ENCODE measurements around the gene CLBA1.

The CLBA1 gene

DNA sequence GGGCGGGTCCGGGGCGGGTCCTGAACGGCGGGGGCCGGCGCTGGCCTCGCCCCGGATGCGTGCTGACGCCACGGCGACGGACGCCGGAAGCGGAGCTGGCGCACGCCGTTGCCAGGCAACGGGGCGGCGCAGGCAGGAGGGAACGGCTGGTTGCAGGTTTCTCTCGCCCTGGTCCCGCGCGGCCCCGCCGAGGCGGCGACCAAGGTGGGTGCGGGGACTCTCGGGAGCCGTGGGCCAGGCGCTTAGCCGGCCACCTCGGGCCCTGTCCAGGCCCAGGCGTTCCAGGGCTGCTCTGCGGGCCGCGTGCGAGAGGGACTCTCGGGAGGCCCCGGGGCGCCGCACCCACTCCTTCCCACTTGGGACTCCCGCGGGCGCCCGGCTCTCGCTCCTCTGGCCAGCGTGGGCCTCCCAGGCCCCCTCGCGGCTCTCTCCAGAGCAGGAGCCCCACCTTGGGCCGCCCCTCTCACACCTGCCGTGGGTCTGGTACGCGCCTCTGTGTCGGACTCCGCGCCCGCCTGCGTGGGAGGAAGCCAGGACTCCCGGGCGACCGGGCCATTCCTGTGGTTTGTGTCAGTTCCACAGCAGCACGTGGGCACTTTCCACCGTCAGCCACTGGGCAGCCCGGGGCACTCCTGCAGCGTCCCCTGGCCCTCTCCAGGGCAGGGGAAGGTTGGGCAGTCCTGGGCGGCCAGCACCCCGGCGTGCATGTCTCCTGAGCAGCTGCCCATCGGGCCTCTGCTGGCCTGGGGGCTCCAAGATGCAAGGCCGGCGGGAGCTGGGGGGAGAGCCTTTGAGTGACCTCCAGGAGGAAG lies at the start of gene CLBA1:
Gene CLBA1 (plus strand): TSS at position 114 of the 812 bp plus-strand sequence. CDS start 644 bp downstream, at position 758.
- Histone ChIP-seq H3K4me3 (ENCODE audit: low read depth in 1 of 2, low read length in 2 of 2) (peak within 1 kb of the TSS; percentile 66 to 74), H3K36me3 (ENCODE audit: control insufficient read depth in 1 of 2, insufficient read depth in 2 of 2, low read length in 2 of 2) (no peaks in the 10 kb centered on the region), H3K9ac (ENCODE audit: low read depth in 1 of 2, low read length in 2 of 2) (peak within 1 kb of the TSS; percentile 52 to 66), H3K27me3 (ENCODE audit: control insufficient read depth in 1 of 2, insufficient read depth in 2 of 2, low read length in 2 of 2) (no peaks in the 10 kb centered on the region), H3K4me1 (ENCODE audit: control insufficient read depth in 1 of 2, insufficient read depth in 2 of 2, low read length in 2 of 2) (peaks cover 7 to 10% of the 10 kb centered on the region in 2 donors), H3K9me3 (ENCODE audit: control insufficient read depth in 1 of 2, low read length in 2 of 2) (no peaks in the 10 kb centered on the region), H3K27ac (ENCODE audit: low read depth, low read length) (no peak within 1 kb of the TSS)

DNA sequence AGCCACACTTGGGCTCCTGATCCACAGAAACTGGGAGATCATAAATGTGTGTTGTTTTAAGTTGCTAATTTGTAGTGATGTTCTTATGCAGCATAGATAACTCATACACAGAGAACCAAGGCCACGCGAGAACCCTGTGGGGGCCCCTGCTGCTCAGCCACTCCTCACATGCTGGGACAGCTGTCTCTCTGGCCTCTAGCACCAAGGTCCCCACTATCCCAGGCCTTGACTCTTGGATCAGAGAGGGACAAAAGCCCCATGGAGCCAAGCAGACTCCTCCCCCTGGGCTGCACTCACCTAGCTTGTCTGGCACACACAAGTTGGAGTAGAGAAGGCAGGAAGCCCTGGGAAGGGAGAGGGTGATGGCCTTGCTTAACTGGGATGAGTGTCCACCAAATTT lies 49.6 kb upstream of the CLBA1 start:
- no peaks in the 10 kb centered on the region for H3K4me1 ChIP-seq (ENCODE audit: control insufficient read depth in 1 of 2, insufficient read depth in 2 of 2, low read length in 2 of 2)
- H3K27me3 ChIP-seq (ENCODE audit: control insufficient read depth in 1 of 2, insufficient read depth in 2 of 2, low read length in 2 of 2) = peaks cover 59 to 63% of the 10 kb centered on the region in 2 donors
- H3K9me3 ChIP-seq (ENCODE audit: control insufficient read depth in 1 of 2, low read length in 2 of 2) = no peaks in the 10 kb centered on the region
- H3K36me3 ChIP-seq (ENCODE audit: control insufficient read depth in 1 of 2, insufficient read depth in 2 of 2, low read length in 2 of 2) = no peaks in the 10 kb centered on the region
- H3K4me3 ChIP-seq (ENCODE audit: low read depth in 1 of 2, low read length in 2 of 2) = no peak overlapping the region
- no peak overlapping the region for H3K27ac ChIP-seq (ENCODE audit: low read depth, low read length)
- no peak overlapping the region for H3K9ac ChIP-seq (ENCODE audit: low read depth in 1 of 2, low read length in 2 of 2)

DNA sequence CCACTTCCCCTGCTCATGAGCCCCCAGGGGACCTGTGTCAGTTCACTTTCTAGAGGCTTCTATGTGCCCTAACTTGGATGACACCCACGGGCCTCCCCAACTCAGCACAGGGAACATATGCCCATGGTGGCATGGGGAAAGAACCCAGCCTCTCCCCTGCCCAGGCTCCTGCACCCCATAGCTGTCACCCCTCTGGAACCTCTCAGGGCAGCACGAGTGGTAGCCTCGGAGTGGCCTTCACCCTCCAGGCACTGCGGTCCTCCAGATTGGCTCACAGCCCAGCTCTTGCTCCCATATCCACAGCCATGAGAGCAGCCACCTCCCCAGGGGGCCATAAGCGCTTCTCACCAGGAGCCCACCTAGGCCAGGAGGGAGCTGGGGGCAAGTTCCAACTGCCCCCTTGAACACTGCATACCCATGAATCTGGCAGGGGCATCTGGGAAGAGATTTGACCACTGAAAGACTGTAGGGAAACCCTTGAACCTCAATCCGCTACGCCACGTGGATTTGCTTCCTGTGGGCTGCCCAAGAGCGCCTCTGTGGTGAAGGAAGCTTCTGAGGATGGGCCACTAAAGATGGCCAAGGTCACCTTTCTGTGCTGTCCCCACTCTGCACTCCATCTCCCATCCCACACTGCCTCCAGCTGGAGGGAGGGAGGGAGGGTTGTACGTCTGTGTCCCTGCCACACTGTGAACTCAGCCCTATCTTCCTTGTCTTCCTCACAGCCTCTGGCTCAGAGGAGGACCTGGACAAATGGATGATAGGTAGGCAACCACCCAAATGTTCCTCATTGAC lies 49.0 kb upstream of the CLBA1 start:
- Histone ChIP-seq H3K27ac (ENCODE audit: low read depth, low read length) (no peak overlapping the region), H3K27me3 (ENCODE audit: control insufficient read depth in 1 of 2, insufficient read depth in 2 of 2, low read length in 2 of 2) (peaks cover 59 to 63% of the 10 kb centered on the region in 2 donors), H3K9ac (ENCODE audit: low read depth in 1 of 2, low read length in 2 of 2) (no peak overlapping the region), H3K4me3 (ENCODE audit: low read depth in 1 of 2, low read length in 2 of 2) (no peak overlapping the region), H3K36me3 (ENCODE audit: control insufficient read depth in 1 of 2, insufficient read depth in 2 of 2, low read length in 2 of 2) (no peaks in the 10 kb centered on the region), H3K4me1 (ENCODE audit: control insufficient read depth in 1 of 2, insufficient read depth in 2 of 2, low read length in 2 of 2) (no peaks in the 10 kb centered on the region), H3K9me3 (ENCODE audit: control insufficient read depth in 1 of 2, low read length in 2 of 2) (no peaks in the 10 kb centered on the region)

DNA sequence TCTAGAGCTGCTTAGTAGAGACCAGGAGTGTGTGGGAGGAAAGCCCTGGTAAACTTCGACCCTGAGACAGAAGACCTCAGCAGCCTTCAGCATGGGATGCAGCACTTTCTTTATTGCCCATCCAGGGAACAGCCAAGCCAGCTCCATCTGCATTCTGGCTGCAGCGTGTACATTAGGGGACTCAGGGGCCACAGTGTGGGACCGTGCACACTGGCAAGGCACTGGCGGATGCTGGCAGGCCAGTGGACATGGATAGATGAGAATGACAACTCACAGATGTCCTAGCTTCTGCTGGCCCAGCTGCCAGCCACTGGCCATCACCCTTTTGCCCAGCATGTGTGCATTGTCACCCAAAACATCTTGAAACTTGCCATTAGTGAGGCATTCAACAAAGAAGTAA lies 48.4 kb upstream of the CLBA1 start:
- H3K4me1 ChIP-seq (ENCODE audit: control insufficient read depth in 1 of 2, insufficient read depth in 2 of 2, low read length in 2 of 2) = no peaks in the 10 kb centered on the region
- H3K4me3 ChIP-seq (ENCODE audit: low read depth in 1 of 2, low read length in 2 of 2) = no peak overlapping the region
- no peak overlapping the region for H3K27ac ChIP-seq (ENCODE audit: low read depth, low read length)
- H3K9me3 ChIP-seq (ENCODE audit: control insufficient read depth in 1 of 2, low read length in 2 of 2) = no peaks in the 10 kb centered on the region
- H3K27me3 ChIP-seq (ENCODE audit: control insufficient read depth in 1 of 2, insufficient read depth in 2 of 2, low read length in 2 of 2) = peaks cover 54 to 58% of the 10 kb centered on the region in 2 donors
- H3K9ac ChIP-seq (ENCODE audit: low read depth in 1 of 2, low read length in 2 of 2) = no peak overlapping the region
- H3K36me3 ChIP-seq (ENCODE audit: control insufficient read depth in 1 of 2, insufficient read depth in 2 of 2, low read length in 2 of 2) = no peaks in the 10 kb centered on the region

DNA sequence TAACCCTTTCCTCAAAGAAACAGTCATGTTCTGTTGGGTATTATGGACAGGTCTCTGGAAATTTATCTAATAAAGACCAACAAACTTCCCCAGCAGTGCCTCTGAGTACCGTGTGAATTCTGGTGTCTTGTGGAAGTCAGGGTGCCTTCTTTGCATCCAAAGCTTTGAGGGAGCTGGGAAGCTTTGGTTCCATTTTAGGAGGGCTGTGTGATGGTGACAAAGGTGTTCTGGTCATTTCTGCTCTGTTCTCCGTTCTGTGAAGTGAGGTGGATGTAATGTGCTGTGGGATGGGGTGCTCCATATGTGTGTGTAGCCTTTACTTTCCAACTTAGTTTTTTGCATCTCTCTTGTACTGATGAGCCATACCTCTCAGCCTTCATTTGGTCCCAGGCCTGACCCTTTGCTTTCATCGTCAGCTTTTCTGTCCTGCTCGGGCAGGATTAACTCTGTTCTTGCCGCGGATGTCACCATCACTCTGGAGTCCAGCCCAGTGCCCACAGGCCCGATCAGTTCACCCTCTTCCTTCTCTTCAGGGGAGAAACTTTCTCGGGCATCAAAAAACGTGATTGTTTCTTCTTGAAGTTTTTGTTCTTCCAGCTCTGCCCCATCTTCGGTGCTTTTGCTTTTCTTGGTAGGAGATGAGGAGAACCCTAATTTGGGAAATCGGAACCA lies 47.8 kb upstream of the CLBA1 start:
- Histone ChIP-seq H3K36me3 (ENCODE audit: control insufficient read depth in 1 of 2, insufficient read depth in 2 of 2, low read length in 2 of 2) (no peaks in the 10 kb centered on the region), H3K27ac (ENCODE audit: low read depth, low read length) (no peak overlapping the region), H3K4me1 (ENCODE audit: control insufficient read depth in 1 of 2, insufficient read depth in 2 of 2, low read length in 2 of 2) (no peaks in the 10 kb centered on the region), H3K9ac (ENCODE audit: low read depth in 1 of 2, low read length in 2 of 2) (no peak overlapping the region), H3K4me3 (ENCODE audit: low read depth in 1 of 2, low read length in 2 of 2) (no peak overlapping the region), H3K9me3 (ENCODE audit: control insufficient read depth in 1 of 2, low read length in 2 of 2) (no peaks in the 10 kb centered on the region), H3K27me3 (ENCODE audit: control insufficient read depth in 1 of 2, insufficient read depth in 2 of 2, low read length in 2 of 2) (peaks cover 47 to 51% of the 10 kb centered on the region in 2 donors)

DNA sequence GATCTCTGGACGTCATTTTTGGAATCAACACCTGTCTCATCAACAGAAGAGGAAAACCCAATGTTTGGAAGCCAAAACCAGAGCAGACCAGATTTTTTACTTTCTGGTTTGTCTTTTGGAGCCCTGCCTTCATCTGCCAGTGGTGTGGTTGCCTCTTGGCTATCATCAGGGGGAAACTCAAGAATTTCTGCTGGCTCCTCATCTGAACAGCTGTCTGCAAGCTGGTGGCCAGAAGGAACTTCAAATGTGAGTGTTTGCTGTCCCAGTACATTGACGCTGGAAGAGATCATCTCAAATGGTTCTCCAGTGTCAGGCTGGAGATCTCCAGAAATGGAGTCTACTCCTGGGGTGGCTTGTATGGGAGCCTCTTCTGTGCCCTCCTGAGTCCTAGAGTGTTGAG lies 47.2 kb upstream of the CLBA1 start:
- no peak overlapping the region for H3K9ac ChIP-seq (ENCODE audit: low read depth in 1 of 2, low read length in 2 of 2)
- H3K9me3 ChIP-seq (ENCODE audit: control insufficient read depth in 1 of 2, low read length in 2 of 2) = no peaks in the 10 kb centered on the region
- no peak overlapping the region for H3K27ac ChIP-seq (ENCODE audit: low read depth, low read length)
- H3K36me3 ChIP-seq (ENCODE audit: control insufficient read depth in 1 of 2, insufficient read depth in 2 of 2, low read length in 2 of 2) = no peaks in the 10 kb centered on the region
- no peaks in the 10 kb centered on the region for H3K4me1 ChIP-seq (ENCODE audit: control insufficient read depth in 1 of 2, insufficient read depth in 2 of 2, low read length in 2 of 2)
- no peak overlapping the region for H3K4me3 ChIP-seq (ENCODE audit: low read depth in 1 of 2, low read length in 2 of 2)
- peaks cover 45 to 49% of the 10 kb centered on the region in 2 donors for H3K27me3 ChIP-seq (ENCODE audit: control insufficient read depth in 1 of 2, insufficient read depth in 2 of 2, low read length in 2 of 2)

DNA sequence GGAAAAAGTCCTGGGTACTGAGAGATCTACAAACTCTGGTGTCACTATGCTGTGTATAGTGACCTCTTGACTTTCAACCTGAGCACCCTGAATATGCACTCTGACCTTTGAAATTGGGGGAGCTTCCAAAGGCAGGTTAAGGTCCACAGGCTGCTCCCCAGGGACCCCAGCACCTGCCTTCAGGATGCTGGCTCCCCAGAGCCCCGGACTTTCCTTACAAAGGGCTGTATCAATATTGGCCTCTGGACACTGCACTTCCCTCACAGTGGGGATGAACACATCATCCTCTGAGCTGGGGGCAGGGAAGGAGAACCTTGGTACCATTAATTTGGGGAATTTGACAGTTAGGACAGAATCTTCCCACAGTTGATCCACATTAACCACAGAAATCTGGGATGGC lies 46.6 kb upstream of the CLBA1 start:
- Histone ChIP-seq H3K36me3 (ENCODE audit: control insufficient read depth in 1 of 2, insufficient read depth in 2 of 2, low read length in 2 of 2) (no peaks in the 10 kb centered on the region), H3K27ac (ENCODE audit: low read depth, low read length) (no peak overlapping the region), H3K4me1 (ENCODE audit: control insufficient read depth in 1 of 2, insufficient read depth in 2 of 2, low read length in 2 of 2) (no peaks in the 10 kb centered on the region), H3K27me3 (ENCODE audit: control insufficient read depth in 1 of 2, insufficient read depth in 2 of 2, low read length in 2 of 2) (peaks cover 45 to 49% of the 10 kb centered on the region in 2 donors), H3K9me3 (ENCODE audit: control insufficient read depth in 1 of 2, low read length in 2 of 2) (no peaks in the 10 kb centered on the region), H3K9ac (ENCODE audit: low read depth in 1 of 2, low read length in 2 of 2) (no peak overlapping the region), H3K4me3 (ENCODE audit: low read depth in 1 of 2, low read length in 2 of 2) (no peak overlapping the region)

DNA sequence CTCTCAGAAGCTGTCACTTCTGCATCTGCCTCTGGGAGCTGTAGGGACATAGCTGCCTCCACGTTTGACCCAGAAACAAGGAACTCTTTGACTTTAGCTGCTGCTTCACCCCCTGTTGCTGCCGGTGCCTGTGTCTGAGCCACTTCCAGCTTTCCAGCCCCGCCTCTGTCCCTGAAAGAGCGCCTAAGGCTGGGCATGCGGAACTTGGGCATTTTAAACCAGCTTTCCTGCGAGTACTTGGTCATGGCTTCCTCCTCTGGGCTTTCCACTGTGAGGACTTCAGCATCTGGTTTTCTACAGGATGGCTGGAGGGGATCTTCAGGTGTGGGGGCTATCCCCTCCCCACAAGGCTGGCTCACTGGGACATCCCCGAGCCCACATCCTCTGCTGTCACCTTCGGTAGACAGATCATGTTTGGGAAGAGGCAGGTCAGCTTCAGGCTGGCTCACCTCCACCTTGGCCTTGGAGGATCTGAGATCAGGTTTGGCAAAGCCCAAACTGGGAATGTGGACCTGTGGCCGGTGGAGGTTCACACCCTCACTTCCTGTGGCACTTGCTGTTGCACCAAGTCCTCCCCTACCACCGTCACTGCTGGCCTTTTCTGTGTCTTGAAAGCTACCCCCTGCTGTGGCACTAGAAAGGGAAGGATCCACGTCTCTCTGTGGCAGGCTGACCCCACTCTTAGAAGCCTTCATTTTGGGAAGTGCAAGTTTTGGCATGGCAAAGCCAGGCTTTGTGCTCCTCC lies 45.8 kb upstream of the CLBA1 start:
- Histone ChIP-seq H3K4me3 (ENCODE audit: low read depth in 1 of 2, low read length in 2 of 2) (no peak overlapping the region), H3K27ac (ENCODE audit: low read depth, low read length) (no peak overlapping the region), H3K36me3 (ENCODE audit: control insufficient read depth in 1 of 2, insufficient read depth in 2 of 2, low read length in 2 of 2) (no peaks in the 10 kb centered on the region), H3K4me1 (ENCODE audit: control insufficient read depth in 1 of 2, insufficient read depth in 2 of 2, low read length in 2 of 2) (no peaks in the 10 kb centered on the region), H3K27me3 (ENCODE audit: control insufficient read depth in 1 of 2, insufficient read depth in 2 of 2, low read length in 2 of 2) (peaks cover 36 to 40% of the 10 kb centered on the region in 2 donors), H3K9ac (ENCODE audit: low read depth in 1 of 2, low read length in 2 of 2) (no peak overlapping the region), H3K9me3 (ENCODE audit: control insufficient read depth in 1 of 2, low read length in 2 of 2) (no peaks in the 10 kb centered on the region)

DNA sequence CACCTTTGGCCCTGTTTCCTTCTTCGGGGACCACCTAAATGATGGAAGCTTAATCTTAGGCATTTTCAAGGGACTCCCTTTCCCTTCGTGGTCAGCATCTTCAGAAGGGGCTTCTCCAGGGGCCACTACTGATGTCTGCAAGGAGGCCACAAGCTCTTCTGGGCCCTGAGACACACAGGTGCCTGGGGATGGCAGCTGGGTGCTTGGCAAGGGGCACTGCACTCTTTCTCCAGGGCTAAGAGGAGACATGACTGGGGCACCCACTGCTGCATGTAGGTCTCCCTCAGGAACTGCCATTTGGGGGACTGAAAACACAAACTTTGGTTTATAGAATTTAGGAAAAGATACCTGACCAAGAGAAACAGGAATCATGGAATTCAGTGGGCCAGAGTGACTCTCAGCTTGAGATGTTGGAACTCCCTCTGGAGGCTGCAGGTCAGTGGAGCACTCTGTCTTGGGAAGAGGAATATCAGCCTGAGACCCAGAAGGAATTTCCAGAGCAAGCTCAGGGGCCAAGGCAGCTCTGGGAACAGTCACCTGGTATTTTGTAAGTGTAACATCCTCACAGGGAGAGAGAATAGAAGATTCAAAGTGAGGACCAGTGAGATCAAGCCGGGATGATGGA lies 45.0 kb upstream of the CLBA1 start:
- Histone ChIP-seq H3K9ac (ENCODE audit: low read depth in 1 of 2, low read length in 2 of 2) (no peak overlapping the region), H3K4me1 (ENCODE audit: control insufficient read depth in 1 of 2, insufficient read depth in 2 of 2, low read length in 2 of 2) (no peaks in the 10 kb centered on the region), H3K4me3 (ENCODE audit: low read depth in 1 of 2, low read length in 2 of 2) (no peak overlapping the region), H3K9me3 (ENCODE audit: control insufficient read depth in 1 of 2, low read length in 2 of 2) (no peaks in the 10 kb centered on the region), H3K27ac (ENCODE audit: low read depth, low read length) (no peak overlapping the region), H3K27me3 (ENCODE audit: control insufficient read depth in 1 of 2, insufficient read depth in 2 of 2, low read length in 2 of 2) (peaks cover 28 to 35% of the 10 kb centered on the region in 2 donors), H3K36me3 (ENCODE audit: control insufficient read depth in 1 of 2, insufficient read depth in 2 of 2, low read length in 2 of 2) (no peaks in the 10 kb centered on the region)

All from duodenal mucosa (tissue), 2 donors.